Retina (tissue), 1 donor: ENCODE results near the gene TTLL11.

Source experiments
- DNase-seq: peaks from one replicate; pipeline ENCODE4 v3.0.0-alpha.2; 2016

Gene TTLL11

DNA sequence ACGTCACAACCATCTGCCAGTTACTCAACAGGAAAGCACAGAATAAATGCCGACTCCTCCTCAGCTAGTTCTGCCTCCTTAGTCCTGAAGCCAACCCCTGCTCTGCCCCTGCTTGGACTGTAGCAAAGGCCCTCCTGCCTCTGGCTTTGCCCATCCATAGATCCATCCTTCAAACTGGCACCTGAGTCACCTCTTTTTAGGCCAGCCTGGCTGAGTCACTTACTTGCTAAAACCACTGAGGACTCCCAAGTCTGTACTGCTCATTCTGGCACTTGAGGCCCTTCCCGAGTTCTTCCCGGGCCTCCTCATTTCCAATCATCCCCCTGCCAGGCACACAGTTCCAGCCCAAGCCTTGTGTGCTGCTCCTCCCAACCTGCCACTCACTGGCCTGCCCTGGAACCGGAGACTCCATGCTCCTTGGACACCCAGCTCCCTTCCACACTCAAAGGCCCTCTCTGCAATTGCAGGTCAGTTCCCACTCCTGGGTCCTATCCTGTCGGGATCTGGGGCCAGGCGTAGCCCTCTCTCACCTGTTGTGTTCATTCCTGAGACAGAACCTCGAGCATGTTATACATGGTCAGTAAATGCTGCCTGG is 221.6 kb downstream of the TTLL11 start:
- DNase-seq: no peak

DNA sequence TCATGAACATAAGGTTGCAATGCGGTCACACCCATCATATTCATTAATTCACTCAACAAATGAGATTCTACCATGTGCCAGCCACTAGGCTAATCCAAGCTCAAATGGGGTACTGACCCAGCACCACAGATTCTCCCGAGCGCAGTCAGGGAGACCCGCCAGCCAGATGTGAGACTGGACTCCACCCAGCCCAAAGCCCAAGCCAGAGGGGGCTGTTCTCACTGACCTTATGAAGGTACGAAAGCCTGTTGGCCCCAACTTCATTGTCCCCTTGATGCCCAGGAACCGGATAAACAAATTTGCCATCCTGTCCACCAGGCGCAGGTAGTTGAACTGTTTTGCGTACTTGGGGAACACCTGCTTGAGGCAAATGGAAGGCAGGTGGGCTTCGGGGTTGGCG is 222.8 kb downstream of the TTLL11 start:
- no peak for DNase-seq

DNA sequence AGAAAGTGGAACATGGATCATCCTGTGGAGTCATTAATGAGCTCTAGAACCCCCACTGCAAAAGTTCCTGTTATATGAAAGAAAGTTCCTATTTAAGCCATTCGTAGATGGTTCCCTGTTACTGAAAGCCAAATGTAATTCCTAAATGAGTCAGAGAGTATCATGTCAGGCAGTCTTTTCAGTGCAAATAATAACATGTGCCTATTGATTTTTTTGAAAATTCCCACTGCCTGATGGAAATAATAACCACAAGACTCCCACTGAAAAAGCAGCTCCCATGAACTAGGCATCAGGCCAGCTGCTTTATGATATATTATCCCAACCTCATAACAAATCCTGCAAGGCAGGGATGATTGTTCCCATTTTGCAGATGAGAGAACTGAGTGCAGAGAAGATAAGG is 224.5 kb downstream of the TTLL11 start:
- no peak for DNase-seq

DNA sequence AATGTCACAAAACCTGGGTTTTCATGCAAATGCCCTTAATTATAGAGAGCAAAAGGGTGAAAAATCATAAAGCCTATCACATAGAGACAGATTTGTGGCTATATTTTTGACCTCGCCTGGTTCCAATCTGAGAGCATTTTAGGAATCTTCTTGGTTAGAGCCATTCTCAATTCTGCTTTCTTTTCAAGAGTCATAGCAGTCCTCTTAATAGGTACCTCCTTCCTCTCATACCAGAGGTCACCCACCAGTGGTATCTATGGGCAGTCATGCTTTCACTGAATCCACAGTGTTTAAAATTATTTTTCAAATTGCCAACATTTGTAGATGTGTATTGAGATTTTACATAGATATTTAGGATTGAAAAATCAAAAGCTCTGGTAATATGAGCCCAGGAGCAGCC is 226.2 kb downstream of the TTLL11 start:
- DNase-seq: no peak

DNA sequence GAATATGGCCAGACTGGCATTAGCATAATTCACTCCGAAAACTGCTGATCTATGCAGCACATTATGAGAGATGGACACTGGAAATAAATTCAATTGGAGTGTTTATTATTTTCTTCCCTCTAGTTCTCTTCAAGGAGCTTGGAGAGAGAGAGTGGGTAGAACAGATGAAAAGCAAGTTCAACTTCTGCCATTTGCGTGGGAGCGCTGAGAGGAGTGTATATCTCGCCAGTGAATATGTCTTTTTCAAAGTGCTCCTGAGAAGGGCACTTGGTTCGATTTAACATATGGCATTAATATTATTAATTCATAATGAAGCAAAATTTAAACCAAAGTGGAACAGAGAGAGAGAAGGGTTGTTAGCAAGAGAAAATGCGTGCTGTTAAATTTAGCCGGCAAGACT is 227.2 kb downstream of the TTLL11 start:
- DNase-seq: no peak

DNA sequence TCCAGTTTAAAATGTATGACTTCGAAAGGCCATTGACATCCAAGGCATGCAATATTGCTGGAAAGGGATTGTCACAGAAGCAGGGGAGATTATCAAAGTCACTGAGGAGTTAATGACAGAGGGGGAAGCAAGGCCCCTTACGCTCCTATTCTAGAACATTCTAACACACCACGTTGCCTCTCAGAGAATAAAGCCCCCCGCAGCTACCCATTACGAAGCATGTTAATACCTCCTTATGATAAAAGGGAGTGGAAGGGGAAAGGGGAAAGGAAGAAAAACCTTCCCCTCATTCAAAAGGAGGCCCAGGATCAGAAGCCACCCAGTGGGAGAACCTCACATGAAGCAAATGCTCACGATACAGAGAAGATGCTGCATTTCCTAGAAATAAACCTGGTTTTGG is 228.0 kb downstream of the TTLL11 start:
- no peak for DNase-seq

DNA sequence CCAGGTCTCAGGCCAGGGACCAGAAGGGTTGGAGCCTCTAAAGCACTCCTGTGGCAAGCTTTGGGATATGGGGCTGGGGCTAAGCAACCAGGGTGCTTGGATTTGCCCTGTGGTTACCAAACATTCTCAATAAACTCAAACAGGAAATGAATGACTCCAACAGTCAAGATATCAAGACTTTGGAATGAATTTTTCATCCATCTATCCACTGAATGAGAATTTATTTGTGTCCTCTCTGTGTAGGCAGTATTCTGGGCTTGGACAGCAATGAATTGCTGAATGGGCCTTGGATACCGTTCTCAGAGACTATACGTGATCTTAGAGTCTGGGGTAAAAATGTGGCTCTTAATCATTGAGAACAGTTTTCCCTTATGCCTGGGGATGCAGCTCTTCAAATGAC is 229.2 kb downstream of the TTLL11 start:
- DNase-seq: no peak

DNA sequence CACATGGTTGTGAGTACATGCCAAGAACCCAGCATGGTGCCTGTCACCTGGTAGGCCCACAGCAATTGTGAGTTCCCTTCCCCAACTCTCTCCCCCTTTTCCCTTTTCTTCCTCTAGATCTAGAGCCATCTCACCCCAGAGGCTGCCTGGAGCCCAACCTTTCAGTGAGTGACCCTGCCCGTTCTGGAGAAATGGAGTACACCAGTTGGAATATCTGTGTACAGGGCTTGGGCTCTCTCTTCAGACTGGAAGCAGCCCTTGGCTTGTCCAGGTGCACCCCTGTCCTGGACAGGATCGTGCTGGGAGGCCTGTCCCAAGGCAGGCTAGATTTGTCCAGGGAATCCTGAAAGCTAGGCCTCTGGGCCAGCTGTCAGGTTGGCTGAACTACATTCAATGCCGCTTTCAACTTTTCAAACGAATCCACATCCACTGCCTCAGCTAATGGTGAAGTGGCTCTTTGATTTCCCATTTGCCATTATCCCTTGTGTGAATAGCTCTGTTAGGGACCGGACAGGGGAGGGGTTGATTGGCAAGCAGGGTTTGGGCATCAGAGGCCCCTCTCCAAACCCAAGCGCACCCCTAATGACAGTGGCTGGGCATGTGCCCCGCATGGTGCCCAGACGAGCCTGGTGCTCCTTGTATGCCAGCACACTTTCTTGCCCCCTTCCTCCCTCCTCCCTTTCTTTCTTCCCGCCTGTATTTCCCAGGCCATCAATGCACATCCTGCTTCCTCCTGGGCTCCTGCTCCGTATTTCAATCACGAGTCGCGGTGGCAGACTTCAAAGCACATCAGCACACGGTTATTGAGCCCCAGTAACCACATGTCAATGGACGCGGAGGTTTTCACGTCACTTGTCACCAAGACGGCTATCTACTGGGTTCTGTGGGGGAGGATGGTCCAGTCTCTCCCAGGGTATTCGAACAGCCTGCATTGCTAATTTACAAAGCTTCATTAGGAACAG is 230.5 kb downstream of the TTLL11 start:
- DNase-seq: no peak

DNA sequence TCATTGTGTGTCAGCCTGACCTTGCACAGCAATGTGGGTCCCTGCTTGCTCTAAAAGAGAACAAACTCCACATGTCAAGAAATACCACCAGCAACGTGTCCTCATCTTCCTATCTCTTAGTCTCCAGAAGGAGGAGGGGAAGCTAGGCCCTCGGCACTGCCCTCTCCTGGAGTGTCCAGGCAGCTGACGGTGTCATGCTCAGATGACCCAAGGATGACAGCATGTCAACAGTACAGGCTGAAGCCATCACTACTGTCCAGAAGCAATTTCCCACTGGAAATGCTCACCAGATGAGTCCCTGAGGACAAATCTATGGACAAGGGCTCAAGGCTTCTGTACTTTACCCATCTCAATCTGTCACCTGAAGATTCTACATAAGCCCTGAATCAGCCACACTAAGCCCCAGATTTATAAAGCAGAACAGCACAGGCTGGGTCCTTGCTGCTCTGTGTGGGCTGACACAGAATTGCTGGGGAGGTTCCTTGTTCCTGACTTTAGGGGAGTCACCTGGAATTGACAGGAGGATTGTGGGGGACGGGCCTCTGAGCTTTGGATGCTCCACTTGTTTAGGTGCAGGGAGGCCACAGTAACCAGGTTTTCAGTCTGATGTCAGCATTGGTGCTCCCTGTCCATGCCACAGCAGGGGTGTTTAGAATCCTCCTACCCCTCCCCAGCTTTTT is 231.5 kb downstream of the TTLL11 start:
- peak; percentile 58 for DNase-seq

DNA sequence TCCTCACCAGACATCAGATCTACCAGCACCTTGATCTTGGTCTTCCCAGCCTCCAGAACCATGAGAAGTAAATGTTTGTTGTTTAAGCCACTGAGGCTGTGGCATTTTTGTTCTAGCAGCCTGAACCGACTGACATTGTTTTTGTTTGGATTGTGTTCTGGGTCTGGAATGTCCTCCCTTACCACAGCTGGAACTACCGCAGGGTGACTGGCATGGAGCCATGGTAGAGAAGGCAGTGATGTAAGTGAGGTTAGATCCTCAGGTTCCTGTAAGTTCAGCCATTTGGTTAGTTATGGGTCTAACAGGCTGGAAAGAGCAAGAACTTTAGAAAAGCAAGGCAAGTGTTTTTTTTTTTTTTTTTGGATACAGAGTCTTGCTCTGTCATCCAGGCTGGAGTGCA is 232.4 kb downstream of the TTLL11 start:
- DNase-seq: no peak

DNA sequence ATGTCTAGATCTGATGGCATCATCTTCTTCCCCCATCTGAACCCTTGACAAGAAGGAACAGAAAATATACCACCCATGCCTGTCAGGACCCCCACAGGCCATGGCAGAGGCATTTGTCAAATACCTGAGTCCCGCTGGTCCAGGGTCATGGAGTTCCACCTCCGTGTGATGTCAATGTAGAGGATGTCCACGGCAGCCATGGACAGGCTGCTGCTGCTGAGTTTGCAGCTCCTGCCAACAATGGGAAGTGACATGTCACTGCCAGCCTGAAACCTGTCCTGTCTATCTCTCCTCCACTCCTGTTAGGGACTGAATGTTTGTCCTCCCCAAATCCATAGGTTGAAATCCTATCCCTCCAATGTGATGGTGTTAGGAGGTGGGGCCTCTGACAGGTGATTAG is 232.9 kb downstream of the TTLL11 start:
- no peak for DNase-seq

DNA sequence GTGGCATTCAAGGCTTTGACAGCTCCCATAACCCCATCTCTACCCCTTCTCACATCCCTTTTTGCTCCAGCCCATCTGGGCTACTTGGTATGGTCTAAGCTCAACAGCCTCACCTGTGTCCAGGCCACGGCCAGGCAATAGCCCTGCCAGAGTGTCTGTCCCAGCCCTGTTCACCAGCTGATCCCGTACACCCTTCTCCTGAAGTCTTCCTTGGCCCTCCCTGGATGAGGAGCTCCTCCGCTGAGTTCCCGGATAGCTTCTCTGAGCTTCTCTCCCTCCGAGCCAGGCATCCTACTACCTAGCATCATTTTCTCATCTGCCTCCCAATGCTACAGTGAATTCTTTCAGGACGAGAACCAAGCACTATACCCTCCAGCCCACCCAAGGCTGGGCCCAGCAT is 233.5 kb downstream of the TTLL11 start:
- no peak for DNase-seq

DNA sequence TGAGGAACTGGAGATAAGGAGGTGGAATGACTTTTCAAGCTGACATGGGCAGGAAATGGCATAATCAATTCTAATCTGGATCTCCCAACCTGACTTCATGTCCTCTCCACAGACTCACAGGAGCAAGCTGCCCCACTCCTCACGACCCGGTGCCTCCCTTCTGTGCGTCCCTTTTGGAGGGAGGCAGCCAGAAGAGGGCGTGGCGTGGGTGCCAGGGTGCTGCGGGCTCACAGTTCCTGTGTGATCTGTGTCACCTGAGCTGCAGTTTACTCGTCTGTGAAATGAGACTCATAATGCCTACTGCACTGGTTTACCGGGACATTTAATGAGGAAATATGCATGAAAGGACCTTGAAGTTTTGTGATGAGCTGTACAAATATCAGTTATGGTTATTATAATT is 234.3 kb downstream of the TTLL11 start:
- DNase-seq: no peak

DNA sequence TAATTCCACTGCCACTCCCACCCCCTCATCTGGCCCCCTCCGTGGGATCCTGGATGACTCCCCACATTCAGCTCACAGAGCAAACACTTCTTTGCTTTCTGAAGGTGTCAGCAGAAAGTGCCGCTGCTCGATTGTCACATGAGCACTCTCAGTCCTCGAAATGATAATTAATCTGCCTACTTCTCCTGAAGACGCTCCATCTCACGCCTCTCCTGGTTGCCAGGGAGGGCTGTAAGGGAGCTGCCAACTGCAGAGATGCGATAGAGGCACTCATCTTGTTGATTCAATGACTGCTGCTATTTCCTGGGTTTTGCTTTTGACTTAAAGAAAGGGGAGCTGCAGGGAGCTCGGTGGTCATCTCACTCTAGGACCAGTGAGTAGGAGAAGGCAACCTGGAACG is 235.2 kb downstream of the TTLL11 start:
- no peak for DNase-seq

DNA sequence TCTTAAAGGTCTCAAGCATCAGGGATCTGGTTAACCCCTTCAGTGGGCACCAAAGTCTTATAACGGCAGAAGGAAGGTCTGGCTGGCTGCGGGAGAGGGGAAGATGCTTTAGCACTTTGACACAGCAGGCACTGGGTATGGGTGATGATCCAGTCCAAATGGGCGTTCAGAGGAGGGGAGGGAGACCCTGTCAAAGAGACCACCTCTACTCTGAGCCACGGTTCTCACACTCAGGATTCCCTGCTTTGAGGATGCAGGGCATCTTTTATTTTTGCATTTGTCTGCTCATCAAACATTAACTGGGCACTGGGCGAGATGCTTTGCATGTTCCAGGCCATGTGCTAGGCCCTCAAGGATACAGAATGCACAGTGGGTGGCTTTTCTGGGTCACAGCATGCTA is 237.6 kb downstream of the TTLL11 start:
- no peak for DNase-seq

DNA sequence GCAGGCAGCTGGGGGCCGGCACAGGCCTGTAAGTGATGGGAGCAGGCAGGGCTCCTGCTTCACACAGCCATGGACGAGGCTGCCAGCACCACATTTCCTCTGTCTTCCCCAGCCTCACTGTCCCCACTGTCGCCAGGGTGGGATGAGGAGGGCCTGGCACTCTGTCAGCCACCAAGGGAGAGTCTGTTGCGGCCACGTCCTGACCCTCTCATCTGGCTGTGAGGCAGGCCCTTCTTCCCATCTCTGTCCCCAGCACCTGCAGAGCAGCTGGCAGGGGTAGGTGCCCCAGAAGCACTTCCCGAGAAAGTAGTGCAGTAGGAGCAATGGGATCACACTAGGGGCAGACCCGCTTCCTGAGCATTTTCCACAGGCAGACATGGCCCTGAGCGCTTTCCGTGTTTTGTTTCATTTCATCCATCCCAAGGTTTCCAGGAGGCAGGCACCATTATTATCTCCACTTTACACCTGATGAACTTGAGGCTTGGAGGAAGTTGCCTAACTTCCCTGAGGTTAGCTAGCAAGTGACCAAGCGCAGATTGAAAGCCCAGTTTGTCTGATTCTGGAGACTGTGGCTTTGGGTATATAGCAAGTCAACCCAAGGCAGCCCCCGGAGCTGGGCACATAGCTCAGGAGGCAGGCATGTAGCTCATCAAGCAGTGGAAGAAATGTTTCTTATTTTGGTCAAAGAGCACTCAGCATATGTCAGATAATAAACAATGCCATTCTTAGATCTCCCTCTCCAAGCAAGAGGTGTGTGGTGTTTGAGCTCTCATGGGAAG is 239.3 kb downstream of the TTLL11 start:
- no peak for DNase-seq

DNA sequence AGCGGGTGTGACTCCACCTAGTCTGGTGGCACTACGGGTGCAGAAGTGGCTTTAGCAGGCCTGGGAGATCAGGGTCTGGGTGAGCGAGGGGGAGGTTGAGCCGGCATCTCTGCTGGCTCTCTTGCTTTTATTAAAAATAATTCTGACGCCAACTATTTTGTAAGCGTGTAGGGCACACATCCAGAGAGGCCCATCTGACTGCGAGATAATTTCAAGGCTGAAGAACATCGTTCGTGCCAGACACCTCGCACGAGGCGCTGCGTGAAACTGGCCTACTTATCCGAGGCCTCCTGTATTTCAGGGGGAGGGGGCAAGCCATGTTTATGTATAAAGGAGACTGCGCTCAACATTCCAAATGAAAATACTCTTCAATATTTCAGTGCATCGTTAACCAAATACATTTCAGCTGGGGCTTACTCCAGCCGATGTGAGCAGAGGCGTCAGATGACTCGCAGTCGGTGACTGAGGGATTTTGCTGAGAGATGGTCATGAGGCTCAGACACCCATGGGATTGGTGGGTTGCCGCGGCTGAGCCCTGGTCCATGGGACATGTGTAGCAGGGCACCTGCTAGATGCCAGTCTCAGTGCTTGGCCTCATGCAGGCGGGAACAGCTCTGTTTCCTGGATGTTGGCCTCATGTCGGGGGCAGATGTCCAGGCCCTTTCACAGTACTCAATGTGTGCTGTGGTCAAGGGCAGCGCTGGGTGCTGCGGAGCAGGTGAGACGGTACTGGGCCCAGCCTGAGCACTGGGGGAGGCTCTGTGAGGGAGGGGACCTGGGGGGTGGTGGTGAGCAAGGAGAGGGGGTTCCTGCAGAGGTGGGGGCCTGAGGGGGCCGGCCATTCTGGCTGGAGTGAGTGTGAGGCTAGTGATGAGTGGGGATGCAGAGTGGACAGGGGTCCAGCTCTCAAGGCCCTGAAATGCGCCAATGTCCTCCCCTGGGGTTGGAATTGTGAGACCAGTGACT is 240.2 kb downstream of the TTLL11 start:
- no peak for DNase-seq

DNA sequence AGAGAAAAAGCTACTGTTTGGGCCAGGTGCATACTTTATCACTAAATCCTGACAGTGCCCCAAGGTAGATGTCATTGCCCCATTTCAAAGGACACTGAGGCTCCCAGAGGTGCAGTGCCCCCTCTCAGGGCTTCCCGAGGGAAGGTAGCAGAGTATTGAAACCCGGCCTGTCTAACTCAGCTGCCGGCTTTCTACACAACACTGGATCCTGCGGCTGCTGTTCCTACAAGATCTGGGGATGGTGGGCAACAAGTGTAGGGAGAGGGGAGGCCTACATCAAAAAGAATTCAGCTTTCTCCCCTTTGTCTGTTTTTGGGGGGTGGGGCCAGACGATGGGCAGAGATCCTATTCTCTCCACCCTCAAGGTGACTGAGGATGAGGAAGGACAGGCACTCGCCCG is 240.9 kb downstream of the TTLL11 start:
- no peak for DNase-seq

DNA sequence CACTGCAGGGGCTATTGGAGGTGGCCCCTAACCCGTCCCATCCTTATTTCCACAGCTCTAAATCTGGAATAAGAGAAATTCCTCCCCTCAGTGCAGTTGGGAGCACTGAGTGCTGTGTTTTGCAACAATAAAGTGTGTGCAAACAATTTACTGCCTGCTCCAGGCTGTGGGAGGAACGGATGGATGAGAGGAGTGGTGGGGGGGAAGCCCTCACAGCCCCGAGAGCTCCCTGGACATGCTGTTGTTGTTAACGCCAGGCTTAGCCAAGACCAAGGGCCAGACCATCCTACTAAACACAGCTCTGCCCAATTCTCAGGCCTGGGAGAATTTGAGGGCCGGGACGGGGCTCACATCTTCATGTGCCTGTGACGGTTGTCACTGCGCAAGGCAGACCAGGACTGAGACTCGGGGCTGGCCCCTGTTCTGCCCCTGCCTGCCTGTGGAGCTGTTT is 241.4 kb downstream of the TTLL11 start:
- DNase-seq: no peak

DNA sequence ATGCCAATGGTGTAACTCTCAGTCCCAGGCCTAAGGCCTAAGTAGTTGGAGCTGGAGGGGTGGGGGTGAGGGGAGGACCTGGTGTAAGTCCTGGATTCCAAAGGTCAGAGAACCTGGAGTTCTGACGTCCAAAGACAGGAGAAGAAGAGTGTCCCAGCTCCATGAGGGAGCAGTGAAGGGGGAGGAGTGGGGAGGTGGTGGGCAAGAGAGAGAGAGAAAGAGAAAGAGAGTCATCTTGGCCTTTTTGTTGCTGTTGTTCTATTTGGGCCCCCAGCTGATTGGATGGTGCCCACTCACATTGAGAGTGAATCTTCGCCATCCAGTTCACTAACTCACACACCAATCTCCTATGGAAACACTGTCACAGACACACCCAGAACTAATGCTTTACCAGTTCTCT is 242.7 kb downstream of the TTLL11 start:
- DNase-seq: no peak

DNA sequence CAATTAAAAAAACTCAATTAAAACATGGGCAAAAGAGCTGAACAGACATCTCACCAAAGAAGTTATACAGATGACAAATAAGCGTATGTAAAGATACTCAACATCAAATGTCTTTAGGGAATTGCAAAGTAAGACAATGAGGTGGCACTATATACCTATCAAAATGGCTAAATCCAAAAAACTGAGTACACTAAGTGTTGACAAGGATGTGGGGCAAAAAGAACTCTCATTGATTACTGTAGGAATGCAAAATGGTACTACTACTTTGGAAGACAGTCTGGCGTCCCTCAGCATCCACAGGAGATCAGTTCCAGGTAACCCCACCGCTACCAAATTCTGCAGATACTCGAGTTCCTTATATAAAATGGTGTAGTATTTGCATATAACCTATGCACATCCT is 243.6 kb downstream of the TTLL11 start:
- no peak for DNase-seq

DNA sequence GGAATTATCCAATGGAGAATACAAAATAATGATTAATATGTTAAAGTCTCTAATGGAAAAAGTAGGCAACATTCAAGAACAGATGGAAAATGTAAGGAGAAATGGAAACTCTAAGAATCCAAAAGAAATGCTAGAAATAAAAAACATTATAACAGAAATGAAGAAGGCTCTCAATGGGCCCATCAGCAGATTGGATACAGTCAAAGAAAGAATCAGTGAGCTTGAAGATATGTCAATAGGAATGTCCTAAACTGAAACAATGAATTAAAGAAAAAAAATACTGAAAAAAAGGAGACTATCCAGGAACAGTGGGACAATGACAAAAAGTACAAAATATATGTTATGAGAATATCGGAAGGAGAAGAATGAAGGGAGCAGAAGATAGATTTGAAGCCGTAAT is 248.5 kb downstream of the TTLL11 start:
- no peak for DNase-seq
